ENCODE measurements around the gene SRP54.
"Not testable (repeated sequence)": the region's sequence is repeated elsewhere in the genome, so short reads cannot be mapped to it uniquely, and the experiment has no call there.

Gene SRP54

GRCh38 chr14:35032562-35032961 is 49.8 kb downstream of the SRP54 start:
- Histone ChIP-seq H3K27me3 (ENCODE audit: insufficient read depth, low read depth, severe bottlenecking) (no peaks in the 10 kb centered on the region), H3K27ac (no peak overlapping the region), H3K9me3 (ENCODE audit: severe bottlenecking) (peaks cover 11% of the 10 kb centered on the region), H3K4me3 (ENCODE audit: low read depth, low read length) (no peak overlapping the region), H3K36me3 (peaks cover 33% of the 10 kb centered on the region)
- DNase-seq, result no peak
- TF ChIP-seq, protein P1, sequence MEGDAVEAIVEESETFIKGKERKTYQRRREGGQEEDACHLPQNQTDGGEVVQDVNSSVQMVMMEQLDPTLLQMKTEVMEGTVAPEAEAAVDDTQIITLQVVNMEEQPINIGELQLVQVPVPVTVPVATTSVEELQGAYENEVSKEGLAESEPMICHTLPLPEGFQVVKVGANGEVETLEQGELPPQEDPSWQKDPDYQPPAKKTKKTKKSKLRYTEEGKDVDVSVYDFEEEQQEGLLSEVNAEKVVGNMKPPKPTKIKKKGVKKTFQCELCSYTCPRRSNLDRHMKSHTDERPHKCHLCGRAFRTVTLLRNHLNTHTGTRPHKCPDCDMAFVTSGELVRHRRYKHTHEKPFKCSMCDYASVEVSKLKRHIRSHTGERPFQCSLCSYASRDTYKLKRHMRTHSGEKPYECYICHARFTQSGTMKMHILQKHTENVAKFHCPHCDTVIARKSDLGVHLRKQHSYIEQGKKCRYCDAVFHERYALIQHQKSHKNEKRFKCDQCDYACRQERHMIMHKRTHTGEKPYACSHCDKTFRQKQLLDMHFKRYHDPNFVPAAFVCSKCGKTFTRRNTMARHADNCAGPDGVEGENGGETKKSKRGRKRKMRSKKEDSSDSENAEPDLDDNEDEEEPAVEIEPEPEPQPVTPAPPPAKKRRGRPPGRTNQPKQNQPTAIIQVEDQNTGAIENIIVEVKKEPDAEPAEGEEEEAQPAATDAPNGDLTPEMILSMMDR (IDR thresholded peaks at IDR 0.05; ENCODE audit: low read depth, low read length), result no peak

DNA sequence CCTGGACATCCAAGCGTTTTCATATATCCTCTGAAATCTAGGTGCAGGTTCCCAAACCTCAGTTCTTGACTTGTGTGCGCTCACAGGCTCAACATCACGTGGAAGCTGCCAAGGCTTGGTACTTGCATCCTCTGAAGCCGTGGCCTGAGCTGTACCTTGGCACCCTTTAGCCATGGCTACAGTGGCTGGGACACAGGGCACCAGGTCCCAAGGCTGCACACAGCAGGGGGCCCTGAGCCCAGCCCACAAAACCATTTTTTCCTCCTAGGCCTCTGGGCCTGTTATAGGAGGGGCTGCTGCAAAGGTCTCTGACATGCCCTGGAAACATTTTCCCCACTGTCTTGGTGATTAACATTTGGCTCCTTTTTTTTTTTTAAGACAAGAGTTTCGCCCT is 51.6 kb downstream of the SRP54 start:
- DNase-seq, result no peak
- TF ChIP-seq, protein P1 (IDR thresholded peaks at IDR 0.05; ENCODE audit: low read depth, low read length), result no peak
- H3K4me3 ChIP-seq (ENCODE audit: low read depth, low read length), result no peak overlapping the region
- H3K36me3 ChIP-seq, result peaks cover 18% of the 10 kb centered on the region
- H3K27ac ChIP-seq, result no peak overlapping the region
- H3K27me3 ChIP-seq (ENCODE audit: insufficient read depth, low read depth, severe bottlenecking), result no peaks in the 10 kb centered on the region
- H3K9me3 ChIP-seq (ENCODE audit: severe bottlenecking), result peaks cover 11% of the 10 kb centered on the region

- DNase-seq; H3K27ac ChIP-seq; H3K27me3 ChIP-seq (ENCODE audit: insufficient read depth, low read depth, severe bottlenecking); H3K4me3 ChIP-seq (ENCODE audit: low read depth, low read length): not testable (repeated sequence)
- peaks cover 11% of the 10 kb centered on the region for H3K9me3 ChIP-seq (ENCODE audit: severe bottlenecking)
- peaks cover 16% of the 10 kb centered on the region for H3K36me3 ChIP-seq
Observed at GRCh38 chr14:35034944-35035554, 52.3 kb downstream of the SRP54 start.

DNA sequence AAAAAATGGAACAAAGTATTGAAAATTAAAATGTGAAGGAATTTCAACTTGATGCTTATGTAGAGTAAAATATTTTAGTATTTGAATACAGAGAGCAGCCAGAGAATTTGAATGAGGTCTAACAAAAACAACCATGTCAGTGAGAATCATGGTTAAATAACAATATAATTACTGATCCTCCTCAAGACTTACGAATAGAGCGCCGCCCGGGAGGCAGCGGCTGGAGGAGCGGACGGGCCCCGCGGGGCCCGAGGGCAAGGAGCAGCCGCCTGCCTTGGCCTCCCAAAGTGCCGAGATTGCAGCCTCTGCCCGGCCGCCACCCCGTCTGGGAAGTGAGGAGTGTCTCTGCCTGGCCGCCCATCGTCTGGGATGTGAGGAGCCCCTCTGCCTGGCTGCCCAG is 55.5 kb downstream of the SRP54 start:
- not testable (repeated sequence) for H3K27ac ChIP-seq; H3K36me3 ChIP-seq; H3K27me3 ChIP-seq (ENCODE audit: insufficient read depth, low read depth, severe bottlenecking)

DNA sequence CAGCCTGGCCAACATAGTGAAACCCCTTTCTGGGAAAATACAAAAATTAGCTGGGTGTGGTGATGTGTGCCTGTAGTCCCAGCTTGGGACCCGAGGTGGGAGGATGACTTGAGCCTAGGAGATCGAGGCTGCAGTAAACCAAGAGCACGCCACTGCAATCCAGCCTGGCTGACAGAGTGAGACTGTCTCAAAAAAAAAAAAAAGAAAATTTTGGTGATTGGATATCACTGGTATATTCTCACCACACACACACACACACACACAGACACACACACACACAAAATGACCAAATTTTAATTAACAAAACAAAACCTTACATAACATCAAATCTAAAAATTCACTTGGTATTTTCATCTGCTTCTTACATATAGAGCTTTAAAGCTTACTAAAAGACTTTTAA is 59.8 kb downstream of the SRP54 start:
- TF ChIP-seq, protein P1 (IDR thresholded peaks at IDR 0.05; ENCODE audit: low read depth, low read length), result no peak
- DNase-seq, result no peak
- no peaks in the 10 kb centered on the region for H3K9me3 ChIP-seq (ENCODE audit: severe bottlenecking)

More for the DNA sequence above, 55.5 kb downstream of the SRP54 start:
- not testable (repeated sequence) for DNase-seq; H3K4me3 ChIP-seq (ENCODE audit: low read depth, low read length)
- peaks cover 11% of the 10 kb centered on the region for H3K9me3 ChIP-seq (ENCODE audit: severe bottlenecking)

DNA sequence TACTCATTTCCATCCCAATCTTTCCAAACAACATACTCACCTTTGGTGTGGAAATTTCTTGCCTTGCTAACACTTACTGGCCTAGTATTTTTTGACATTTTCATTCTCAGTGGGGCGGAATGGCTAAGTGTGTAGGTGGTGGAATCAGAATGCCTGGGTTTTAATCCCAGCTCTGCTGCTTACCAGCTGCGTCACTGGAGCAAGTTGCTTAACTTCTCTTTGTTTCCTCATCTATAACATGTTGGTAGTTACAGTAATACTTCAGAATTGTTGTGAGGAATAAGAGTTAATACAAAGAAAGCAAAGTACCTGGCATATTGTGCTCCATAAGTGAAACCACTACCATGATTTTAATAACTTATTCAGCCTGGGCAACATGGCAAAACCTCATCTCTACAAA is 60.3 kb downstream of the SRP54 start:
- TF ChIP-seq, protein P1 (IDR thresholded peaks at IDR 0.05; ENCODE audit: low read depth, low read length), result no peak
- Histone ChIP-seq H3K27me3 (ENCODE audit: insufficient read depth, low read depth, severe bottlenecking) (no peaks in the 10 kb centered on the region), H3K36me3 (no peaks in the 10 kb centered on the region; the same call in 1 of the 2 replicates), H3K4me3 (ENCODE audit: low read depth, low read length) (no peak overlapping the region), H3K9me3 (ENCODE audit: severe bottlenecking) (no peaks in the 10 kb centered on the region), H3K27ac (no peak overlapping the region)
- DNase-seq, result no peak

More for the DNA sequence above, 59.8 kb downstream of the SRP54 start:
- Histone ChIP-seq H3K4me3 (ENCODE audit: low read depth, low read length) (no peak overlapping the region), H3K27me3 (ENCODE audit: insufficient read depth, low read depth, severe bottlenecking) (no peaks in the 10 kb centered on the region), H3K27ac (no peak overlapping the region), H3K36me3 (no peaks in the 10 kb centered on the region; the same call in 1 of the 2 replicates)
